Activated naive CD4-positive, alpha-beta T cell treated with Interleukin-2 at 50 U/mL for 16 hours (primary cell): ENCODE measurements around the gene LRP1-AS.

ENCODE experiments used
- DNase-seq: peaks from one replicate; pipeline ENCODE4 v3.0.0-alpha.2; 2020

Gene LRP1-AS

DNA sequence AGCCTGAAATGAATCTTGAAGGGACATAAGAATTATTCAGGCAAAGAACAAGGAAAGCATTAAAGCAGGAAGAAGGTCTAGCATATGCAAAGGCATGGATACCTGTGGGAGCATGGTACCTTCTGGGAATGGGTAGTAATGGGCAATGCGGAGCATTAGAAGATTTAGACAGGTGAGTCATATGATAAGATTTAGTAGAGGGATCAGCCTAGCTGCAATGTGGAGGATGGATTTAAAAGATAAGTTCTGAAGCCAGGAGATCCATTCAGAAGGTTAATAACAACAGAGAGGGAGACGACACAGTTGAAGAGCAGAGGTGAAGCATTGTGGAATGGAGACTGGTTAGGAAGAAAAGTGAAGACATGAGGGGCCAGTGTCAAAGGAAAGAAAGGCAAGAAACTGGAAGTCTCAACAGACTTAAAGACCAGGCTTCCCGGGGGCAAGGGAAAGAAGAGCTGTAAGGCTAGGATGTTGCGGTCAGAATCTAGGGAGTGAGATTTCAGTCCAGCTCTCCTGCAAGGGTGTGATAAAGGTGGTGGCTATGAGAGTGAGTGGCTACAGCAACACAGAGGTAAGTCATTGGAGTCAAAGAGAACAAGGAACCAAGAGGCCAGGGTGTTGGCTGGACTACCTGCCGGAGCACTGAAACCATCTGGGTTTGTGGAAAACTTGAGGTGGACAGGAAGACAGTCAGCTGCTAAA, 30.7 kb downstream of the LRP1-AS start:
- no peak for DNase-seq

DNA sequence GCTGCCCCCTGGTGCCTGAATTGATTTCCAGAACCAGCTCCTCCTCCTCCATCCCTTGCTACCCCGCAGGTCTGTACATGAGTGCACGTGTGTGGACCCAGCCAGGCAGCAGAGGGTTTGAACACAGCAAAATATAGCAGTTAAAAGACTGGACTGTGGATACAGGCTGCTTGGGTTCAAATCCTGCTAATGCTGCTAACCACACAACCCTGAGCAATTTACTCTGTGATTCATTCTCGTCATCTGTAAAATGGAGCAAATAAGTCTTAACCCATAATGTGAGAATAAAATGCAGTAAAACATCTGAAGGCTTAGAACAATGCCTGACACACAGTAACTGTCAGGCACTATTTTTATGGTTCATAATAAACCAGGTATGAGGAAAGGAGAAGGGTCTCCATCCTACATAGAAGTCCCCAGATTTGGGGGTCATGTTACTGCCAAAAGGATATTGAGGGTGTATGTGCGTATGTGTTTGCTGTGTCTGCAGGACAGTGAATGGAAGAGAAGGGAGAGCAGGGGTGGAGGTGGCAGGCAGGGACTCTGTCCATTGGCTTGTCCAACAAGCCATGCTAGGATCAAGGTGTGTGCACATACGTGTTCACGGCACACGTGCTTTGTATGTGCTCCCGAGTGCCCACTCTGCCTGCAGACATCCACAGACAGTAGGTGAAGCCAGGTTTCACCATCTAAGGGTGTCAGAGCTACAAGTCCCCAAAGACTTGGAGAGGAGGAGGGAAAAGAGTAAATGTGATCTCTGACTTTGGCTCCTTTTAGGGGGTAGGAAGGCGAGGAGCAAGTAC, 34.7 kb downstream of the LRP1-AS start:
- DNase-seq = no peak

DNA sequence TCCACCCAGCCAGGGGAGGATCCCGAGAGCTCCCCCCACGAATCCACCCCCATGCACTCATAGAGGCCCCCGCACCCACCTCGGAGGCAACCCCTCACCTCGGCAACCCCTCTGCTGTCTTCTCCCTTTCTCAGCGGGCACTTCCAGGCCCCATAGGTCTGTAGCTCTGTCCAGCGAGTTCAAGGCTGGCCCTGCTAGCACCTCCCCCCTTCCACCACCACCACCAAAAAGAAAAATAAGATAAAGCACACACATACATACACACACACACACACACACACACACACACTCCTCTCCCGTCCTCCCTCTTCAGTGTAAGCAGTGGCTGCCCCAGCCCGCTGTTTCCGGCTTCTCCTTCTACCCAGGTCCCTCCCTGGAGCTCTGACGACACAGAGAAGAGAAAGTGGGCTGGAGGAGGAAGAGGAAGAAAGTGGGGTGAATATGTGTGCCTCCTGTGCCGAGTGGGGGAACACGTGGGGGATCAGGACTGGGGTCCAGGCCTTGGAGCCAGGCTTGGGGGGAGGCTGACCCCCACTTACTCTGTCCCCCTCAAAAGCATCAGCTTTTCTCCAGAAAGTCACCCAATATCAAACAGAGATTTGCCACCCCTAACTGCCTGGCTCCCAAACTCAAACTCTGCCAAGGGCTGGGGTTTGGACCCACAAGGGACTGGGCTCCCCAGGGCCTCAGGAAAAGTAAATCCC, 36.2 kb downstream of the LRP1-AS start, which contains the start of gene STAT6:
Gene STAT6 (minus strand): TSS at position 332 of the 704 bp plus-strand sequence. CDS start 3,084 bp downstream, outside the sequence.
- DNase-seq = peak; percentile 81

DNA sequence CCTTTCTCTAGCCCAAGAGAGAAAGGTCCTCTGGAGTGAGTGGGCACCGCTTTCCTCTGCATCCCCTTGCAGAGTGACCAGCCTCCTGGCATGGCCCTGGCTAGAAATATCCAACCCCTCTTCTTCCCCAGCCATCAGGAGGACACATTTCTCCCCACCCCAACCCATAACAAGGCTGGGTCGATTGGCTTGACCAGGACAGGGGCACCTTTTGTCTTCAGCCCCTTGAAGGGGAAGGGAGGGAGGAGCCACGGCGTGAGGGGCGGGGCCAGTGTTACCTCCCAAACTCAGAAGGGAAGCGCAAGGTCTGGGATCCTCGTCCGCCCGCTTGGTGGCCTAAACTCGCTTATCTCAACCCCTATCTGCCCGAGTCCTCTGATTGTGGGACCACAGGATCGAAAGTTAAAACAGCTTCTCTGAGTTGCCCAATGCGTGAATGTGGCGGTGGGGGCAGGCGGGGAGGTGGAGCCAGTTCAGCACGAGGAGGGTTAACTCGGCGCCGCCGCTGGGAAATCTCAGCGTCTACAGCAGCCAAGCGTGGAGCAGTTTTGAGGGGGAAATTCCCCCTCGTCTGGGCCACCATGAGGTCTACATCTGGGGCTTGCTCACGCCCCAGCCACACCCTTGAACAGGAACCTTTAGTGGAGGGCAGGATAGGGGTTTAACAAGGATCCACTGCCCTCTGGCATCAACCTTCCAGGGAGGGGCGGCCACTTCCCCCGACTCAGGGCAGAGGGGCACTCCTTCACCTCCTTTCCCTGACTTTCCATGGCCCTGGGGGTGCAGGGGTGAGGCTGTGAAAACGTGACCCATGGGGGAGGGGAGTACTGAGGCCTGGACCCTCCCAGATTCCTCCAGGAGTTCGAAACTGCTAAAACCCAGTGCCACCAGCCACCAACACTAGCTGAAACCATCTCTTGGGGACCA, 37.1 kb downstream of the LRP1-AS start:
- DNase-seq = peak; percentile 80

DNA sequence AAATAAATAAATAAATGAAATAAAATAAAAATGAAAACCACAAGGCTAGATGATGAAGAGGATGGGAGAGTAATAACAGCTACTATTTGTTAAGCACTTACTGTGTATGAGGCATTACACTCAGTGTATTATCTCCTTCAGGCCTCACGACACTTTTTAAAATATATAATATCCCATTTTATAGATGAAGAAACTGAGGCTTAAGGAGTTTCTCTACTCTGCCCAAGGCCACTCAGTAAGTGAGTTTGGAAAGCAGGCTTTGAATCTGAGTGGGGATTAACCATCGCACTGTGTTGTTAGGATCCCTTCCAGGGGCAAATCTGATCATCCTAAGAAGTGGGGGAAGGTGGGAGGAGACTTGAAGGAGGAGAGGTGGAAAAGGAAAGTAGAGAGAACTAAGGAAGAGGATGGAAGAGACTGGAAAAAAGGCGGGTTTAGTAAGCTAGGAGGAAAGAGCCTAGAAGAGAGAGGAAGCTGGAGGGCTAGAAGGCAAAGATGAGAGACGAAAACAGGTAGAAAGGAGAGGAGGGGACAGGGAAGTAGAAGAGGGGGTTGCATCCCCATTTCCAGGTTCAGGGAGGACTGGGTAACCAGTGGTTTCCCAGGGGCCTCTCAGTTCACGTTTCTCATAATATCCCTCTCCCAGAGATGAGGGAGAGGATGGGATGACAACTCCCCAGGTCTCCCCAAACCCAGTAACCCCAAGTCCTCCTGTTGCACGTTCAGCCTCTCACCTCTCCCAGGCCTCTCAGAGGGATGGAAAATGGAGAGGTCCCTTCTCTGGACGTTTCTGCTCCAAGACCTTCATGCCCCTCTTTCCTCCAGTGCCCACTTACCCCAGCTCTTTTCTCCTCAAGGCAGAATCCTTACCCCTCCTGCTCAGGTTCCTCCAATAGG, 38.0 kb downstream of the LRP1-AS start:
- DNase-seq = no peak

DNA sequence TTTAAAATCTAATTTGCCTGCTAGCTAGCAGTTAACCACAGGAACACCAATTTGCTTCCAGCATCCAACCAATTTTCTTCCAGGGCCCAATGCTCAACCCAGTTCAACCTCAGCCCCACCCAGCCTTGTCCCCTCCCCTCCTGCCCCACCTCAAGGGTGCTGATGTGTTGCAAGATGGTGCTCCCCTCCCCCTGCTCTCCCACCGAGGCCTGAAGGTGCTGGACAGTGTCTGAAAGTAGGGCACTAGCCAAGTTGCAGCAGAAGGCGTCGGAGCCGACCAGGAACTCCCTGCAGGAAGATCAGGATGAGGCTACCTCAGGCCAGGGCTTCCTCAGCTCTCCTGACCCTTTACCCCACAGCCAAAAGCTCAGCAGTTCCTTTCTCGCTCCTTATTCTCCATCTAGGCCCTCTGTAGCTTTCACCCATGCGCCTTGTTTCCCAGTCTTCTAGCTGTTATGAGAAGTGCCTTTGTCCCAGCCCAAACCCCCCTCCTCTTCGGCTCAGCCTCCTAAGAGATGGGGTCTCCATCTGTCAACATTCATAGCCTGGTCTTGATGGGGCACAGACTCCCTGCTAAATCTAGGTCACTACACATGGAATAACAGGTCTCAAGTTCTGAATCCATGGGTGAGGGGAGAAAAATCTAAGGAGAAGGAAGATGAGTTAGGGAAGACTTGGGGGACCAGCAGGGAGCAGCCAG, 39.8 kb downstream of the LRP1-AS start:
- no peak for DNase-seq

DNA sequence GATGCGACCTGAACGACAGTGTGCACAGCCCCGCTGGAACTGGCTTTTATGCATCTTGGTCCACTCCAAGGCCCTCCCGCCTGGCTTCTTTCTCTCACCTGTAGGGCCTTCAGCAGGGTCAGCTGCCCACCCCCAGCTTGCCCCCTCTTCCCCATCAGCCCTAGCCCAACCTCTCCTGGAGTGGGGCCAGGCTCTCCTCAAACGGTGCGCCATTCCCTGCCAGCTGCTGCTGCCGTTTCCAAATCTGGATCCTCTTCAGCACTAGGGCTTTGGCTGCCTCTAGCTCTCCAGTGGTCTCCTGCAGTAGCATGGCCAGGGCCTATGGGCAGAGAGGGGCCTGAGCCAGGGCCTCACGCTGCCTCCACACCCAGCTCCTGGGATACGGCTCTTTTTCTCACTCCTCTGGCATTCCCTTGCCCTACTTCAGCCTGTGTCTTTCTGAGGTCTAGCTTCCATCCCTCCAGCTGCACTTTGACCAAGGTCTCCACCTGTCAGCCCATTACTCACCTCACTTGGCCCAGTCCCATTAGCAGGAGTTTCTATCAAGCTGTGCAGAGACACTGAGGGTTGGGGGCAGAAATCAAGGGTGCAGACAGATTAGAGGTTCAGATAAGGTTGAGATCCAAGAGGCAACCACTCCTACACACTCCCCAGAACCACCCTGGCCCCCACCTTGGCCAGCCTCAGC, 41.3 kb downstream of the LRP1-AS start:
- DNase-seq = no peak

DNA sequence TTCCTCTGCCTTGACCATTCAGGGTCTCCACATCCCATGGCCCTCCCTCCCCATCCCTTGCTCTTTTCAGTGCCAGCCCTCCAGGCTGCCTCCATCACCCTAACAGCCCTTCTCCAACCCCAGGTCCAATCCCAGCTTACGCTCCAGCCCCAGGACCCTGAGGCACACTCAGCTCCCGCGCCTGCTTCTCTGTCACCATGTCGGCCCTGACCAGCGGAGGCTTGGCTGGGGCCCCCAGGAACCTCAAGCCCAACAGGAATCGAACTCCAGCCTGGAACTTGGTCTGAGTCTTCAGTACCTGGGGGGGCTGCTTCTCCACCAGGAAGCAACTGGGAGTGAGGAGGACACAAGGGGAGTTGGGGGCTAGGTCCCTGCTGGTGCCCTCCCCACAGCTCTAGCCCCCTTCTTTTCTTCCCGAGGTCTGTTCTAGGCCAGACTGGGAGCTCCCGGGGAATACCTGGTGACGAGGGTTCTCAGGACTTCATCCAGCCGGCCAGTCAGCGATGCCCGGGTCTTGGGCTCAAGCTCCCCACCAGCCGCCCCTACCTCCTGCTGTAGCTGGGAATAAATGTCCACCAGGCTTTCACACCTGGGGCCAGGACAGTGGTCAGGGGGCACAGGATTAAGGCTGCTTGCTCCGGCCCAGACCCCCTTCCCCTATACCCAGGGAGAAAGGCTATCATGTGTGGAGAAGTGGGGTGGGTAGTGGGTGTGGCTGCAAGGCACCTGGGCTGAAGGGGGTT, 42.2 kb downstream of the LRP1-AS start:
- no peak for DNase-seq

DNA sequence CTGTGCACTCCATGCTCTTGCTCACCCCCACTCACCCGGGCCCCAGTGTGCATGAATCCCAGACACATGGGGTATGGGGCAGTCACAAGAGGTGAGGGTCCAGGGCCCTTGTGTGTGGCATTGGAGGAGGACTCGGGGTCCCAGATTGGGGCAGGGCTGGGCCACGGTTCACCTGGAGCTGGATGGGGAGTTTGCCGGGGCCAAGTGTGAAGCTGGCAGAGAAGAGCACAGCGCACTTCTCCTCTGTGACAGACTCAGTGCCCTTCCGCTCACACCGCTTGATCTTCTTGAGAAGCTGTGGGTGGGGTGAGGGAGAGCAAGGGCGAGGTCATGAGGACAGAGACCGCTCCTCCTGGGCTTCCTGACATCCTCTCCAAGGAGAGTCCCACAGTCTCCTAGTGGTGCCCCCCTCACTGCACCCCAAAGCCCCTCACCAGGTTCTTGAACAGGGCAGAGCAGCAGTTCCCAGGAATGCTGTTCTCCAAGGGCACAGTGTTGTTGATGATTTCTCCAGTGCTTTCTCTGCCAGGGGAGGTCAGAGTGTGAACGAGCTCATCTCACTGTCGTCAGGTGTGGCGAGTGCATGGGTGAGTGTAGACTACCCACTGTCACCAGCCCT, 43.0 kb downstream of the LRP1-AS start:
- DNase-seq = no peak

DNA sequence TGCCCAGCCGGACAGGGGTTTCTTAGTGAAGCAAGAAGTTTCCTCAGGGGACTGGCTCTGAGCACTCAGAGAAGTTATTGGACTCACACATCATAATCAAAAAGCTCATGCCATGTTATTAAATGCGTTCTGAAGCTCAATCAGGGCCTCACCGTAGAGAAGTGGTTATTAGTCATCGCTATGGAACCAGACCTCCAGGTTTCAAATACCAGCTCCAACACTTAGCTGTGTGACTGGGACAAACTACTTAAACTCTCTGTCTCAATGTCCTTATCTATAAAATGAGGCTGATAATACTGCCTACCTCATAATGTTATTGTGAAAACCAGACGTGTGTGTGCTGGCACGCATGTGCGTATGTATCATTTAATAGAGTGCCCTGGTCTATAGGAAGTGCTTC, 43.6 kb downstream of the LRP1-AS start:
- no peak for DNase-seq

DNA sequence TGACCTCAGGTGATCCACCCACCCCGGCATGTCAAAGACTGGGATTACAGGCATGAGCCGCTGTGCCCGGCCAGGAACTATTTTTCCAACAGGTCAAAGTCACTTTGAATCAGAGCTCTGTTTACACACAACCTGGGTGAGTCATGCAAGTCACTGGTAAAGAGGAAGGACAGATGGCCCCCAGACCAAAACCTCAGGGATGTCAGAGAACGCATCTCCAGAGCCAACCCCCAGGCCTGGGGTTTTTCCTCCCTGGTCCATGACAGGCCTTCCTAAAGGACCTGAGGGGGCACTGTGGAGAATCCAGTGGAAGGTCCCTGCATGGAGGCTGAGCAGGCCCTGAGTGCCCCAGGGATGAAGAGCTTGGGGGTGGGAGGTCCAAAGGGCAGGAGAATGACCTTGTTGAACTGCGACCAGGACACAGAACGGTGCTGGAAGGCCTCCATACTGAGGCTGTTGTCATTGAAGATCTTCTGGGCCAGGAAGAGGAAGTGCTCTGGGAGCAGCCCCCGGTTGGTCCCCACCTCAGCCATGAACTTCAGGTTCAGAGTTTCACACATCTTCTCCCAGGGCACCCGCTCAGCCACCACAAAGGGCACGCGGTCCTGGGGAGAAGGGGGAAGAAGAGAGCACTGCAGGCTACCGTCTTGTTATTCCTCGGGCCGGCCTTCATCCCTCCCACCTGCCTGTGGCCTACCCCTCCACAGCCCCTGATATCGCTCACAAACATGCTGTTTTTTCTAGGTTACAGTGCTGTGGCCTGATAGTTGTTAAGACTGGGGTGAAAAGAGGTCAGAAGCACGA, 45.3 kb downstream of the LRP1-AS start:
- DNase-seq = no peak

DNA sequence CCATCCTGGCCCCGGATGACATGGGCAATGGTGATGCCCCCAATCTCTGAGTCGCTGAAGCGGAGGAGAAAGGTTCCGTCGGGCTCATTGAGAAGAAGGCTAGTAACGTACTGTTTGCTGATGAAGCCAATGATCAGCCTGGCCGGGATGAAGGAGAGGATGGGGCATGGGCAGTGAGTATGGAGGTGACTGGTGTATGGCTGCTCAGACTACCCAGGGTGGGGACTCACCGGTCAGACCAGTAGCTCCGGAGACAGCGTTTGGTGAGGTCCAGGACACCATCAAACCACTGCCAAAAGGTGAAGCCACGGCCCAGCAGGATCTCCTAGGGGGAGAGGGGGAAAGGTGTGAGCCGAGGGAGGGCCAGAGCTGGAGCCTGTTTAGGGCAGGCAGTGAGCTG, 47.7 kb downstream of the LRP1-AS start:
- DNase-seq = no peak

DNA sequence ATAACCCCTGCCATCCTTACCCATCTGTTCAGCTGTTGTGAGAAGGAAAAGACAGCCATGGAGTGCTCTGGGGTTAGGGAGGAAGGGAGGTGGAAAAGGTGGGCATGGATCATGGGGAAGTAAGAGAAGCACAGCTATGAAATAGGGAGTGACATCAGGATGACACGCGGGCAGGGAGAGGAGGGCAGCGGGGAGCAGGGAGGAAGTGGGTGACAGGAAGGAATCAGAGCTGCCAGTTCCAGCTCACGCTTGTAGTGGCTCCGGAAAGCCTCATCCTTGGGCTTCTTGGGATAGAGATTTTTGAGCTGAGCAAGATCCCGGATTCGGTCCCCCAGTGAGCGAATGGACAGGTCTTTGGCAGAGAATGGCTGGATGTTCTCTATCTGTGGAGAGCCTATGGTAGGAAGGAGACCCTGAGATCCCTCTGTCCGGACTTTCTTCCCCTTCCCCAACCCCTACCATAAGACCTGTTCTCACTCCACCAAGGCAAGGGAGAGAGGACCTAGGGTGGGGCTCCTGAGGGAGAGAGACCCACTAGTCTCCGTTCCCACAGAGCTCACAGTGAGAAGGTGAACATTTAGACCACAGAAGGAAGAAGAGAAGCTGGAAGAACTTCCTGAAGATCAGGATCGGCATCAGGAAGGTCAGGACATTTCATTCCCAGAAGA, 48.2 kb downstream of the LRP1-AS start:
- no peak for DNase-seq

DNA sequence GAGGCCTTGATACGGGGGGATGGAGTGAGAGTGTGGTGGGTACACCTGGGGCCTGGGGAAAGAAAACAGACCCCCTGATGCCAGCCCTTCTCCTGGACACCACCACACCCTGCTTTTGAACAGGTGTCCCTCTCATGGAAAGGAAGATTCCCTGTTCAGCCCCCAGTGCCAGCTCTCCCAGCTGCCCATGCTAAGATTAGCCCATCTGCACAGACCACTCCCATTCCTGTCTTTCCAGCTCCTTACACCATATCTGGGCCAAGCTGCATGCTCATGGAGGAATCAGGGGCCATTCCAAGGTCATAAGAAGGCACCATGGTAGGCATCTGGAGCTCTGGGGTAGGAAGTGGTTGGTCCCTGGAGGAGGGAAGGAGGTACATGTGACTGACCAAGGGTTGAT, 48.9 kb downstream of the LRP1-AS start:
- no peak for DNase-seq

DNA sequence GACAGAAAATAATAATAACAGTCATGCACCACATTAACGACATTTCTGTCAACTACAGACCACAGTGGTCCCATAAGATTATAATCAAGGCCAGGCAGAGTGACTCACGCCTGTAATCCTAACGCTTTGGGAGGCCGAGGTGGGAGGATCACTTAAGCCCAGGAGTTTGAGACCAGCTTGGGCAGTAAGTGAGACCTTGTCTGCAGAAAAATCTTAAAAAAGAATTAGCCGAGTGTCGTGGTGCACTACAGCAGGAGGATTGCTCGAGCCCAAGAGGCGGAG, 49.9 kb downstream of the LRP1-AS start:
- no peak for DNase-seq

DNA sequence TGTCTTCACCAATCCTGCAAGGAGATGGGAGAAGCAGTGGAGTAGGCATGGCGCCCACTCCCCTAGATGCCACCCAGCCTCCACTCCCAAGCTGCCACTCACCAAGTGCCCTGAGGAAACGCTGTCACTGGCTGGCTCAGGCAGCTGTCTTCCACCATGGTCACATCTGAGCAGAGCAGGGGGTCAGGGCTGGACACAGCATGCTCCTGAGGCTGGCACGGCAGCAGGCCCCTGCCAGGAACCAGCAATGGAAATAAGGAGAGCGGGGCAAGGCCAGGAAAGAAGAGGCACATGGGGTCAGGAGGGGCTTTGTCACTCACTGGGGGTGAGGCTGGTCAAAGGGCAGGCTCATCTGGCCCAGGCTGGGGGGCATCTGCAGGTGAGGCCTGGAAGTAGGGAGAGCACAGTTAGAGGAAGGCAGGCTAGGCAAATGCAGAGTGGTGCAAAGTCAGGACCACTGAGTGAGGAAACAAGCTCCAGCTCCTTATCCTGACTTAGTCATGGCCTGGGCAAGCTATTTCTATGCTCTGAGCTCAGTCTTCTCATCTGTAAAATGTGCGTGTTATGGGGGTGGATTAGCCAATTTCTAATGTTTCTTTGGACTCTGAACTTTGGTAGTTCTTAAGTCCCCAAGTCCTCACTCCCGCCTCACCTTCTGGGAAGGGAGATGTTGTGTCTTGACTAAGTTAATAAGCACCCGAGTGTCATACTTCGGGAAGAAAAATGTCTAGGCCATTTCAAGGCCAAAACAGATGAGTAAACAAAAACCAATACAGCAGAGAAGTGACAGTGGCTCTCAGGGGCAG, 50.5 kb downstream of the LRP1-AS start:
- DNase-seq = no peak

DNA sequence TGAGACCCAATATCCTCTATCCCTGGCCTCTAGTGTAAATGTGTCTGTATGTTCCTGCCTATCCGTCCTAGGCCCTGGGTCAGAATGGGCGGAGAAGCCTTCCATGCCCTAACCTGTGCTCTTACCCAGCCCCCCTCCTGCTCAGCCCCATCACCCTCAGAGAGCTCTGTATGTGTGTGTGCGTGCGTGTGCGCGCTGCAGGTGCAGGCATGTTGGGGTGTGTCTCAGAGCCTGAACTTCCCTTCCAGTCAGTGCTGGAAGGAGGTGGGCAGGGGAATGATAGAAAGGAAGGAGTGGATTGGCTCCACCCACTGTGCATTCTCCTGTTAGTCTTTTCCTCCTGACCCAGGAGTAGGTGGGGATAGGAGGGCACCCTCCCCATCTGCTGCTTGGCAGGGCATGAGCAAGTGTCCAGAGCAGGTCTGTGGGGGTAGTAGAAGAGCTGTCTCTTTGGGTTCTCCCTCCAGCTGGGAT, 51.3 kb downstream of the LRP1-AS start:
- no peak for DNase-seq
